Left ventricle myocardium inferior (tissue), 1 donor: ENCODE results near the gene CCND1. TPM values are rescaled to one million over a fixed set of nuclear protein-coding genes. Genes with fewer than 3 reads are reported as not detected.

Source experiments
- DNase-seq: peaks from one replicate; pipeline ENCODE4 v3.0.0-alpha.2; 2020
- H3K27ac ChIP-seq: fragments of 200-600 bp; replicated peaks from 2 replicates; pipeline ENCODE4 v1.8.0; 2021
- H3K27me3 ChIP-seq: fragments of 200-600 bp; 2 replicates; pipeline ENCODE4 v1.8.0; 2021; ENCODE audit warnings: low read depth
- H3K36me3 ChIP-seq: fragments of 200-600 bp; 2 replicates; pipeline ENCODE4 v1.8.0; 2021
- H3K4me1 ChIP-seq: fragments of 200-600 bp; 2 replicates; pipeline ENCODE4 v1.8.0; 2021
- H3K4me3 ChIP-seq: fragments of 200-600 bp; 2 replicates; pipeline ENCODE4 v1.8.0; 2021; ENCODE audit warnings: mild to moderate bottlenecking, moderate library complexity
- H3K9me3 ChIP-seq: fragments of 200-600 bp; replicated peaks from 2 replicates; pipeline ENCODE4 v1.8.0; 2021
- CTCF ChIP-seq: fragments of 200-600 bp; IDR thresholded peaks from 2 replicates; pipeline ENCODE4 v1.8.0; 2021; ENCODE audit warnings: antibody characterized with exemption, mild to moderate bottlenecking, borderline replicate concordance
- intact Hi-C: fragments of 100-400 bp; cut with micrococcal nuclease; formaldehyde crosslinking; loops from one replicate; pipeline ENCODE4 v1.11.0; 2022
- total RNA-seq: library from RNA; stranded (reverse); fragmentation: NEBNext Ultra II Directional; extraction: Animal tissue kit (Norgen Biotek cat#: 25700); gene quantifications from one replicate; pipeline ENCODE4 v1.2.1, GENCODE V29; 2021
- donor health status: DM: no; HTN: yes; CAD: no; lungs with severe emphysema.

The CCND1 gene
- total RNA-seq, 1 donor from 2014 or later = 160 TPM

DNA sequence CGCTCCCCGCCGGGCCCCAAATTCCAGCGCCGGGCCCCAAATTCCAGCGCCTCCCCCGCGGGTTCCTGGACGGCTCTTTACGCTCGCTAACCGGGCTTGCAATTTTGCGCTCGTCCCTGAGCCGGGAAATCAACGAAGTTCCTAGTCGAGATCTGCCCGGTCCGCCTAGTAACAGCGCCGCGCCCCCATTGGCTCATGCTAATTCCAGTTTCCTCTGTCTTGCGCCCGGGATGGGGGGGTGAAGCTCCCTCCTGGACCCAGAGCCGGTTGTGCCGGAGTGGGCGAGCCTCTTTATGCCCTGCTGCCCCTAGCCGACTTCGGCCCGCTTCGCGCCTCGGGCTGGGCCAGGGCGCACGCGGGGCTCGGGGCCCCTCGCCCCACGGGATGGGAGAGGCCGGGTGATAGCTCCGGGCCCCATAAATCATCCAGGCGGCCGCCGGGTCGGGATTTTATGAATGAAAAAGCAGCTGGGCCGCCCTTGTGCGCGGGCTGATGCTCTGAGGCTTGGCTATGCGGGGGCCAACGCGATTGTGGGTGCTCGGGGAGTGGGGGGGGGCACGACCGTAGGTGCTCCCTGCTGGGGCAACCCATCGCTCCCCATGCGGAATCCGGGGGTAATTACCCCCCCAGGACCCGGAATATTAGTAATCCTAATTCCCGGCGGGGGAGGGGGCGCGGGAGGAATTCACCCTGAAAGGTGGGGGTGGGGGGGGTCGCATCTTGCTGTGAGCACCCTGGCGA is 1.8 kb upstream of the CCND1 start:
- intact Hi-C loops = no loop called here
- TF ChIP-seq CTCF = no peak
- Histone ChIP-seq H3K36me3 (peaks cover 6% of the 10 kb centered on the region), H3K4me1 (peaks cover 92% of the 10 kb centered on the region), H3K27ac (peak overlapping the region; percentile 99), H3K4me3 (peak overlapping the region; percentile 96), H3K9me3 (no peaks in the 10 kb centered on the region), H3K27me3 (peaks cover 9% of the 10 kb centered on the region)
- peak; percentile 94 for DNase-seq

DNA sequence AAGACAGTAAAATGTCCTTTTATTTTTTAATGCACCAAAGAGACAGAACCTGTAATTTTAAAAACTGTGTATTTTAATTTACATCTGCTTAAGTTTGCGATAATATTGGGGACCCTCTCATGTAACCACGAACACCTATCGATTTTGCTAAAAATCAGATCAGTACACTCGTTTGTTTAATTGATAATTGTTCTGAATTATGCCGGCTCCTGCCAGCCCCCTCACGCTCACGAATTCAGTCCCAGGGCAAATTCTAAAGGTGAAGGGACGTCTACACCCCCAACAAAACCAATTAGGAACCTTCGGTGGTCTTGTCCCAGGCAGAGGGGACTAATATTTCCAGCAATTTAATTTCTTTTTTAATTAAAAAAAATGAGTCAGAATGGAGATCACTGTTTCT is 1.1 kb upstream of the CCND1 start:
- Histone ChIP-seq H3K27me3 (peaks cover 9% of the 10 kb centered on the region), H3K36me3 (peaks cover 11% of the 10 kb centered on the region), H3K9me3 (no peaks in the 10 kb centered on the region), H3K4me3 (peak overlapping the region; percentile 96), H3K4me1 (peaks cover 92% of the 10 kb centered on the region), H3K27ac (peak overlapping the region; percentile 99)
- no peak for DNase-seq
- intact Hi-C loops = loop anchor here (5.0 kb wide), 1 partner anchor 348 kb away; the partner anchor contains the start of gene MYEOV
- no peak for TF ChIP-seq CTCF

- H3K27ac ChIP-seq = peak overlapping the region; percentile 99
- peaks cover 95% of the 10 kb centered on the region for H3K4me1 ChIP-seq
These were observed 529 bp upstream of the CCND1 start for GRCh38 chr11:69640260-69640994.

GRCh38 chr11:69641681-69642548 is 959 bp downstream of the CCND1 start:
- no peak for TF ChIP-seq CTCF
- Histone ChIP-seq H3K36me3 (peaks cover 22% of the 10 kb centered on the region), H3K4me3 (peak overlapping the region; percentile 96), H3K9me3 (no peaks in the 10 kb centered on the region), H3K27me3 (peaks cover 9% of the 10 kb centered on the region), H3K4me1 (peaks cover 97% of the 10 kb centered on the region), H3K27ac (peak overlapping the region; percentile 99)
- intact Hi-C loops = loop anchor here (5.0 kb wide), 1 partner anchor 350 kb away; the partner anchor contains the start of gene MYEOV
- DNase-seq = no peak

More at GRCh38 chr11:69640260-69640994, 529 bp upstream of the CCND1 start:
- intact Hi-C loops = loop anchor here (5.0 kb wide), 1 partner anchor 348 kb away; the partner anchor contains the start of gene MYEOV
- peak; percentile 44 for DNase-seq
- TF ChIP-seq CTCF = no peak
- Histone ChIP-seq H3K4me3 (peak overlapping the region; percentile 96), H3K27me3 (peaks cover 9% of the 10 kb centered on the region), H3K9me3 (no peaks in the 10 kb centered on the region), H3K36me3 (peaks cover 17% of the 10 kb centered on the region)

- H3K36me3 ChIP-seq = peaks cover 22% of the 10 kb centered on the region
- intact Hi-C loops = loop anchor here (5.0 kb wide), 1 partner anchor 350 kb away; the partner anchor contains the start of gene MYEOV
- H3K9me3 ChIP-seq = no peaks in the 10 kb centered on the region
- H3K27ac ChIP-seq = peak overlapping the region; percentile 99
- peak overlapping the region; percentile 96 for H3K4me3 ChIP-seq
- H3K27me3 ChIP-seq = peaks cover 8% of the 10 kb centered on the region
- peaks cover 97% of the 10 kb centered on the region for H3K4me1 ChIP-seq
- peak; percentile 38 for DNase-seq
- no peak for TF ChIP-seq CTCF
These were observed 1.6 kb downstream of the CCND1 start for GRCh38 chr11:69642549-69642912.
